ENCODE results near the gene SF3B6. TPM values are rescaled to one million over a fixed set of nuclear protein-coding genes. Genes with fewer than 3 reads are reported as not detected.

The SF3B6 gene
- total and polyA plus RNA-seq, 9 of the 15 experiments (the other 6 are each of a cell fraction or from before 2014, with no cell fraction given): 146 to 591 (median 295) TPM

DNA sequence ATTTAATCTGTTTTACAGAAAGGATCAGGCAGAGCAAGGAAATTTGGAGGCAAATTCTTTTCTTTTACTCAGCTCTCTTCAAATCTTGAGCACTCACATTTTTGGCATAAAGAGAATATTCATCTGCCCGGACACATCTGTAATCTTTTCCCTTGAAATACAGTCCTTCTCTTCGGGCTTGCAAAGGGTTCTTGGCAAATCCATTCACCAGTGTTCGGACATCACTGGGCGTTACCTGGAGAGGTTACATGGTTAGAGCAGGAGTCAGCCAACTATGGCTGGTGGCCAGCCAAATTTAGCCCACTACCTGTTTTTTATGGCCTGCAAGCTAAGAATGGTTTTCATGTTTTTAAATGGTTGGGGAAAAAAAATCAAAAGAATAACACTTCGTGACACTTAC lies 44.9 kb upstream of the SF3B6 start:
- ATAC-seq (no peak), DNase-seq (ENCODE audit: extremely low read depth in 1 of 4, low spot score in 3 of 4) (no peak), FAIRE-seq (no peak)
- 74% methylated on average over 5 of the region's 5 CpGs for WGBS (ENCODE audit: insufficient coverage, low coverage, missing lambda C conversion rate)
- no peak overlapping the region for H2AFZ ChIP-seq (ENCODE audit: low read depth, low read length)
- H3K9ac ChIP-seq (ENCODE audit: insufficient read depth in 1 of 2, low read depth in 2 of 2, low read length in 2 of 2): no peak overlapping the region
- intact Hi-C loops (cut with micrococcal nuclease) (no loop called here), in situ Hi-C loops (cut with MboI) (no loop called here)
- CTCF ChIA-PET (ENCODE audit: low intra/inter-chr PET ratio): no interaction called here
- H3K4me3 ChIP-seq: no peak overlapping the region
- H3K27me3 ChIP-seq (ENCODE audit: control insufficient read depth in 2 of 2, insufficient read depth in 2 of 2, low read length in 2 of 2): no peaks in the 10 kb centered on the region
- H3K4me1 ChIP-seq (replicated peaks in 1 of 2; ENCODE audit: control insufficient read depth in 2 of 2, insufficient read depth in 2 of 2, low read length in 2 of 2): peaks cover 3 to 11% of the 10 kb centered on the region in 2 experiments; a peak in 3 of 5 replicates
- no peaks in the 10 kb centered on the region for H3K9me1 ChIP-seq (ENCODE audit: control insufficient read depth, insufficient read depth, low read length)
- POLR2A ChIA-PET: interaction anchor here (0.8 to 2.5 kb wide), 3 partner anchors 10 to 194 kb away, joined by 4 to 25 read pairs (median 7); partner anchors contain the start of gene ATAD2B
- H4K20me1 ChIP-seq (replicated peaks; ENCODE audit: control insufficient read depth, insufficient read depth, low read length): no peaks in the 10 kb centered on the region
- BruUV-seq (replicated peaks): no TSS peak
- no peak for TF ChIP-seq MTA3 (IDR thresholded peaks at IDR 0.05; ENCODE audit: borderline replicate concordance)
- TF ChIP-seq, protein P1, sequence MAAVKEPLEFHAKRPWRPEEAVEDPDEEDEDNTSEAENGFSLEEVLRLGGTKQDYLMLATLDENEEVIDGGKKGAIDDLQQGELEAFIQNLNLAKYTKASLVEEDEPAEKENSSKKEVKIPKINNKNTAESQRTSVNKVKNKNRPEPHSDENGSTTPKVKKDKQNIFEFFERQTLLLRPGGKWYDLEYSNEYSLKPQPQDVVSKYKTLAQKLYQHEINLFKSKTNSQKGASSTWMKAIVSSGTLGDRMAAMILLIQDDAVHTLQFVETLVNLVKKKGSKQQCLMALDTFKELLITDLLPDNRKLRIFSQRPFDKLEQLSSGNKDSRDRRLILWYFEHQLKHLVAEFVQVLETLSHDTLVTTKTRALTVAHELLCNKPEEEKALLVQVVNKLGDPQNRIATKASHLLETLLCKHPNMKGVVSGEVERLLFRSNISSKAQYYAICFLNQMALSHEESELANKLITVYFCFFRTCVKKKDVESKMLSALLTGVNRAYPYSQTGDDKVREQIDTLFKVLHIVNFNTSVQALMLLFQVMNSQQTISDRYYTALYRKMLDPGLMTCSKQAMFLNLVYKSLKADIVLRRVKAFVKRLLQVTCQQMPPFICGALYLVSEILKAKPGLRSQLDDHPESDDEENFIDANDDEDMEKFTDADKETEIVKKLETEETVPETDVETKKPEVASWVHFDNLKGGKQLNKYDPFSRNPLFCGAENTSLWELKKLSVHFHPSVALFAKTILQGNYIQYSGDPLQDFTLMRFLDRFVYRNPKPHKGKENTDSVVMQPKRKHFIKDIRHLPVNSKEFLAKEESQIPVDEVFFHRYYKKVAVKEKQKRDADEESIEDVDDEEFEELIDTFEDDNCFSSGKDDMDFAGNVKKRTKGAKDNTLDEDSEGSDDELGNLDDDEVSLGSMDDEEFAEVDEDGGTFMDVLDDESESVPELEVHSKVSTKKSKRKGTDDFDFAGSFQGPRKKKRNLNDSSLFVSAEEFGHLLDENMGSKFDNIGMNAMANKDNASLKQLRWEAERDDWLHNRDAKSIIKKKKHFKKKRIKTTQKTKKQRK (IDR thresholded peaks at IDR 0.05; ENCODE audit: borderline replicate concordance, low read depth, low read length): no peak
- TF ChIP-seq, protein P2, sequence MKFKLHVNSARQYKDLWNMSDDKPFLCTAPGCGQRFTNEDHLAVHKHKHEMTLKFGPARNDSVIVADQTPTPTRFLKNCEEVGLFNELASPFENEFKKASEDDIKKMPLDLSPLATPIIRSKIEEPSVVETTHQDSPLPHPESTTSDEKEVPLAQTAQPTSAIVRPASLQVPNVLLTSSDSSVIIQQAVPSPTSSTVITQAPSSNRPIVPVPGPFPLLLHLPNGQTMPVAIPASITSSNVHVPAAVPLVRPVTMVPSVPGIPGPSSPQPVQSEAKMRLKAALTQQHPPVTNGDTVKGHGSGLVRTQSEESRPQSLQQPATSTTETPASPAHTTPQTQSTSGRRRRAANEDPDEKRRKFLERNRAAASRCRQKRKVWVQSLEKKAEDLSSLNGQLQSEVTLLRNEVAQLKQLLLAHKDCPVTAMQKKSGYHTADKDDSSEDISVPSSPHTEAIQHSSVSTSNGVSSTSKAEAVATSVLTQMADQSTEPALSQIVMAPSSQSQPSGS (CRISPR knock-in tag; IDR thresholded peaks at IDR 0.05): no peak
- TF ChIP-seq KDM2B (CRISPR knock-in tag; IDR thresholded peaks at IDR 0.05): no peak
- no peak for TF ChIP-seq ARNT (IDR thresholded peaks at IDR 0.05)
- no peak for TF ChIP-seq ARID2 (IDR thresholded peaks at IDR 0.05)
- TF ChIP-seq, protein P3, sequence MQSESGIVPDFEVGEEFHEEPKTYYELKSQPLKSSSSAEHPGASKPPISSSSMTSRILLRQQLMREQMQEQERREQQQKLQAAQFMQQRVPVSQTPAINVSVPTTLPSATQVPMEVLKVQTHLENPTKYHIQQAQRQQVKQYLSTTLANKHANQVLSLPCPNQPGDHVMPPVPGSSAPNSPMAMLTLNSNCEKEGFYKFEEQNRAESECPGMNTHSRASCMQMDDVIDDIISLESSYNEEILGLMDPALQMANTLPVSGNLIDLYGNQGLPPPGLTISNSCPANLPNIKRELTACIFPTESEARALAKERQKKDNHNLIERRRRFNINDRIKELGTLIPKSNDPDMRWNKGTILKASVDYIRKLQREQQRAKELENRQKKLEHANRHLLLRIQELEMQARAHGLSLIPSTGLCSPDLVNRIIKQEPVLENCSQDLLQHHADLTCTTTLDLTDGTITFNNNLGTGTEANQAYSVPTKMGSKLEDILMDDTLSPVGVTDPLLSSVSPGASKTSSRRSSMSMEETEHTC (IDR thresholded peaks at IDR 0.05): no peak
- H3K4me2 ChIP-seq (ENCODE audit: insufficient read depth, low read length): no peak overlapping the region
- H3K79me2 ChIP-seq (ENCODE audit: control insufficient read depth, insufficient read depth, low read length): peaks cover 6% of the 10 kb centered on the region; the same call in 1 of the 3 replicates
- no peak overlapping the region for H3K27ac ChIP-seq (ENCODE audit: extremely low read depth, low read depth, low read length)
- H3K36me3 ChIP-seq (ENCODE audit: control insufficient read depth, insufficient read depth, low read length): no peaks in the 10 kb centered on the region
- H3K9me3 ChIP-seq (replicated peaks; ENCODE audit: control insufficient read depth, insufficient read depth, low read depth, low read length): no peaks in the 10 kb centered on the region

All from K562 (cell line).